GM21528 (cell line): ENCODE measurements around the gene GRIA1.
A peak's percentile ranks its signal among the peaks of the same experiment; 100 is the strongest.

ENCODE experiments used
- ATAC-seq: cut with Tn5 transposase; IDR thresholded peaks from one replicate; pipeline ENCODE4 v1.9.1; 2021; ENCODE audit warnings: mild to moderate bottlenecking, moderate library complexity; ENCODE audit not compliant: unreplicated experiment, low FRiP score

Gene GRIA1

DNA sequence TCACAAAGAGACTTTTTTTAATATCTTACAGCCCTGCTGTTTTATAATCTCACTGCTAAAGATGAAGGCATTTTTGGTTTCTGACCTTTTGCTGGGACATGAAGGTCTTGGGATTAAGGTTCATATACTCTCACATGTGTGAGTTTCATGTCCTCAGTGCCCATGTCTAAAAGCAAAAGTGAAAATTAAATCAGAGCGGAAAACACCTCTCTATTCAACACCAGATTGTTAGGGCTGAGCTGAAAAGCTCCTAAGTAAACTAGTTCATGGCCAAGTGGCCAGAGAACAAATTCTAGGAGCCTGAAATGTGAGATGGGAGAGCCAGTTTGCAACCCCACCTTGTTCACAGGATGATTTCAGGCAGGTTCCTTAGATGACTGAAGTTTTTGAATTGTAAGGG, 110.9 kb downstream of the GRIA1 start:
- peak; percentile 73 for ATAC-seq

DNA sequence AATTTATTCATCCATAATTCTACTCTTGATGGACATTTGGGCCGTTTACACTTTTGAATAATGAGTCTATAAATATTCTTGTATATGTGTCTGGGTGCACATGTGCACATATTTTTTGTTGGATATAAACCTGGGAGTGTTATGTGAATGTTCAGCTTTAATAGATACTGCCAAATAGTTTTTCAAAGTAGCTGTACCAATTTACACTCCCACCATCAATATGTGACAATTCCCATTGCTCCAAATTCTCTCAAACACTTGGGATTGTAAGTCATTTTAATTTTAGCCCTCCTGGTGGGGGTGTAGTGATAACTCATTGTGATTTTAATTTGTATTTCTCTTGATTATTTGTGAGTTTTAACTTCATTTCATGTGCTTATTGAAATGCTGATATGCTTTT, 114.9 kb downstream of the GRIA1 start:
- ATAC-seq, result no peak

DNA sequence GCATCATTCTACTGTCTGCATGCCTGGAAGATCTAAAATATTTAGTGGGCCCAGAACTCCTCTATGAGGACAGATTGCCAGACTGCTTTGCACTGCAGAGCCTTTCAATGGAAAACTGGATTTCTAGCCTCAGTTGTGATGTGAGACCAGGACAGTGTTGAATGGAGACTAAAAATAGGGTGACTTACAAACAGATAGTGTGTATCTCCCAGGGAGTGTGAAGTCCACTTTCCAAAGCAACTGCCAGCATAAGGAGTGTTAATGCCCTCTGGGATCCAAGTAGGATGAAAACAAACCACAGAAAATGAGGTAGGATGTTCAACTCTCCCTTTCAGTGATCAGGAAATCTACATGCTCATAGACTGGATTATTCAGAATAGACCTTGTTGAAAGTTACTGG, 119.5 kb downstream of the GRIA1 start:
- ATAC-seq, result no peak

DNA sequence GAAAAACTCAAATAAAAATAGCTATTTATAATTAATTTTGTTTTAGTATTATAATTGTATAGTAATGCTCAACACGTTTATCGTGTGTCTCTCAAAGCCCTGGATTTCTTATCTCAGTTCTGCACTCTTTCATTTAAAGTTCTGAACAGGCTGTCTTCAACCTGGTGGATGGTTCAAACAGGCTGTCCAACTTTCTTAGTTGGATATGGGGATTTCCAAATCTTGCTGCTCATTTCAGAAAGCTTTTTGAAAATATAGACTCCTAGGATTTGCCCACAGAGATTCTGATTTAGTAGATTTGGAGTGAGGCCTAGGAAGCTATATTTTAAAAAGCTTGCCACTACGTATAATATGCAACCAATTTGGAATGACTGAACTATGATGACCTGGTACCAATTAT, 120.3 kb downstream of the GRIA1 start:
- no peak for ATAC-seq

DNA sequence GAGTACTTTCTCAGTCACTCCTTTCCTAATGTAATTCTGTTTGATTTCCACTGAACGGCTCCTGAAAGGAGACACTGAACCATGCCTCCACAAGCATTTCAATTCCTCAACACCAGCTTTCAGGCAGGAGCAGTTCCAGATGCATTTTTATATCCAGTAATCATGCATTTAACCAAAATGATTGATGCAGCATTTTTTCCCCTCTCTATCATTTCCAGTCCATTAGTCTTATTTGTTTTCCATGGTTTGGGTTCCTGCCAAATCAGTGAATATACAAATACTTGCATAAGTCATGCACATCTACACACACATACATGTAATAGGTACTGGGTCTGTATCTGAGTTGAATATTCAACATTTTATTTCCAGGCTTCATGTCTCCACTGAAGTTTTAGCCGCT, 122.7 kb downstream of the GRIA1 start:
- ATAC-seq, result no peak

DNA sequence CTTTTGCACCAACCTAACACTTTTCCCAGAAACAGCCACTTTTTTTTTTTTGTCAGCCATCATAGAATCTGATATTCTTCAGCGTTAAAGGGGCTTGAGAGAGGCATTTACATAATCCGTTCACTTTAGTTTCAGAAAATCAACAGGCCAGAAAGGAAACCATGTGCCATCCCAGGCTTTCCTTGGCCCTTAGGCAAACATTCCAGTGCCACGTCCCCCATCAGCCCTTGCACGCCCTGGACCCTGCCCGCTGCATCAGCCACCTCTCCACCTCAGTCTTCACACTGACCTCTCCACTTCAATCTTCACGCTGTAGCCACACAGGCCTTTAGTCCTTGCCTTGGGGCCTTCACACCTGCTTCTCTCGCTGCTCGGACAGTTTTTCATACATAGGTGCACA, 123.2 kb downstream of the GRIA1 start:
- no peak for ATAC-seq

DNA sequence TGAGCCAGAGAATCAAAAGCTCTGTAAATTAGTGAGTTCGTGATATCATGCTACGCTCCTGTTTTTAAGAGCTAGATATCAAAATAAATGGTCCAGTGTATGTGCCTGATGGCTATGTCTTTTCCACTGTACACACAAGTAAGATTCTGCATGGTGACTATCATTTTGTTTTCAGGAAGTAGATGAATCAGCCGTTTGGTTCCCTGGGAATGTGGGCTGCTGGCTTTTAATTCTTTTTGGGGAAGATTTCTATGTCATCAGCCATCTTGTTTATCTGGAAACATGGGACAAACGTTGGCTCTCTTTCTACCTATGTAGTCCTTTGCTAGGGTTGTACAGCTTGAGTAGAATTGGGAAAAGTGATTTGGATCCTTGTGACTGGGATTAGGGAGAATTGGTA, 126.7 kb downstream of the GRIA1 start:
- ATAC-seq, result no peak

DNA sequence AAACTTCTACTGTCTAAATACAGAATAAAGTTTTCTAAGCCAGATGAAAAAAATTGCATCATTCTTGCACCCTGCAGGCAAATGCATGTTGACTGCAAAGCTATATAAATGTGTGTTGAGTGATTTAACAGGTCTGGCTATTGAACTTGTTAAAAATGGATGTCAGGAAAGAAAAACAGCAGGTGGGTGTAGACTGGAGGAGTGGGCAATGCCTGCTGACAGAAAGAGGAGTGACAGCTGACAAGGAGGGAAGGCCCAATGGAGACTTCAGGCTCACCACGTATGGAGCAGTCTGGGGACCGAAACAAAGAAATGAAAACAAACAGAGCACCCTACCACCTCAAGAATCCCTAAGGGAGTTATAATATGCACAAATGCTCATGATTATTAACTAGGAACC, 127.8 kb downstream of the GRIA1 start:
- ATAC-seq, result no peak

DNA sequence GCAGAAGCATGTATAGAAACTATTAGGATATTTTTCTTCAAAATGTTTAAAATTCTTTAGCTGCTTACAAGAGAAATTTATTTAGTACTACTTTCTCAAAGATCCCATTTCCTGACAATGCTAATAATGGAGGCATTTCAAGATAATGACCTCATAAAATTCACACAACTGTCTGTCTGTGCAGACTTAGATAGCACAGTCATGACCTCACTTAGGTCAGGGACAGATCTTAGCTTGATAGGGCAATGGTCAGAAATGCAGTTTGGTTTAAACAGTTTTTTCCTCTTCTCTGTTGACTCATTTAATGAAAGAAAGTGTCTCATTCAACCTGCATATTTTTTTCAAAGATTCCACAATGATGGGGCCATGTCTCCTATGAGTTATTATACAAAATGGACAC, 128.4 kb downstream of the GRIA1 start:
- ATAC-seq, result no peak

DNA sequence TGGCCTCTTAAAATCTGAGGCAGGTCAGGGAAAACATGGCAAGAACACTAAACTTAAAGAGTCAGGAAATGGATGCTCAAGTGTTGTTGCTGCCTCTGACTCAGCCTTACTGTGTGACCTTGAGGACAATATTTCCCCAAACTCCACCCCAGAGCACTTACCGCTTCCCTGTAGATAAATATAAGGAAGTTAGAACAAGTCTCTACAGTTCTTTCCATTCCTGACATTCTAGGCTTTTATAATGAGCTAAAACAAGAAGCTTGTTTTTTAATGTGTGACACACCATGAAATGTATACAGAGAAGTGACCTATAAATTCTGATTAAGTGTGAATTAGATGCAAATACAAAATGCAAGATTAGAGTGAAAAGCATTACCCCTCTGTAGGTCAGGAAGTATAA, 129.3 kb downstream of the GRIA1 start:
- no peak for ATAC-seq

DNA sequence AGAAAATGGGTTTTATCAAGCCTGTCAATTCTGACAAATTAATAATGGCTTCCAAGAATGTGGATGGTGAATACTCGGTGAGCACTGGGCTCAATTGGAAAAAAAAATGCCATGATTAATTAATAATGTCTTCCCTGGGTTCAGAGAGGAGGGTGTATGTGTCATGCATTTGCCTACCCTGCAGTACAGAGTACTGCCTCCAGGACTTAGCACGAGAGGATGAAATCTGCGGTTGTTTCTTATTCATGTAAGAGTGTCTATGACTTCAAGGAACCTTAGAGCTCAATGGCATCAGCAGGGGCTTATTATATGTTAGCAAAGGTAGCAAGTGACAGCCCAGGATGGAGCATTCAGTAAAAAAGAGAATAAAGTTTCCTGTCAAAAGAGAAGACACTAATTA, 132.7 kb downstream of the GRIA1 start:
- no peak for ATAC-seq

DNA sequence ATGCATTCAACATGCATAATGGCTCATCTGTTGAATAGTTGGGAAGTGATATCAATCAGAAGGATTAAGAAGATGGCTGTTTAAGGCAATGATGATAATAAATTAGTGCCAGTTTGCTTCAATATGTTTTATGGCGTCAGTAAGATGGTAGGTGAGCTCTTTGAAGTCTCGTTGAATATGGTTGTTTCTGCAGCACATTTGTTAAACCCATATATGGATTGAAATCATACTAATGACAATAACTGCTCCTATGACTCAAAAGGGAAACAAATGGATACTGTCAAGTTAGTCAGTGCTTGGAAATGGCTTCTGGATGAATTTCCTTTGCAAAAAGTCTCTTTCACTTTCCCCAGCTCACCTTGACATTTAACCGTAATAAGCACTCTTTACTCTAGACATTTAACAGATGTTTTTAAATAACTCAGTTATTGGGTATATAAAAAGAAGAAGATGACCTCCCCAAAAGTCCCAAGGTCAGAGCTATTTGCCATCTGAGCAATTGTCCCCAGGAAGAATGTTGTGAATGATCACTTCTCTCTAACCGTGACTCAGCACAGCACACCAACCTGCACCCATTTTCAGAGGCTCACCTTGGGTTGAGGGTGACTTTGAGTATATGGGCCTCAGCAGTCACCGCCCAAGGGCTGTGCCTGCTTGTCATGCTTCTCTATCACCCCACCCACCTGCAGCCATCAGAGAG, 133.4 kb downstream of the GRIA1 start:
- no peak for ATAC-seq

DNA sequence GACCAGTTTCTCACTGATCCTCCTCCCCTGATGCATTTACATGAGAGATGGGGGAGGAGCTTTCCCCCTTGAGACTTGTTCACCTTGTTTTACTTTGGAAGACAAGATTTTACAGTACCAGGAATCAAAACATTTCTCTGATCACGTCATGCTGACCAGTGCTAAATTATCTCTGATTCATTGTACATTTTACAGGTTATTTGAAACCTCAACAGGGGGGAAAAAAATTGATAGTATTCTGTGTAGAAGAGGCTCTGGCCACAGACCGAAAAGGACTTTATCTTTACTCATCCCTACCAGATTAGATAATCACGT, 133.9 kb downstream of the GRIA1 start:
- ATAC-seq, result no peak

DNA sequence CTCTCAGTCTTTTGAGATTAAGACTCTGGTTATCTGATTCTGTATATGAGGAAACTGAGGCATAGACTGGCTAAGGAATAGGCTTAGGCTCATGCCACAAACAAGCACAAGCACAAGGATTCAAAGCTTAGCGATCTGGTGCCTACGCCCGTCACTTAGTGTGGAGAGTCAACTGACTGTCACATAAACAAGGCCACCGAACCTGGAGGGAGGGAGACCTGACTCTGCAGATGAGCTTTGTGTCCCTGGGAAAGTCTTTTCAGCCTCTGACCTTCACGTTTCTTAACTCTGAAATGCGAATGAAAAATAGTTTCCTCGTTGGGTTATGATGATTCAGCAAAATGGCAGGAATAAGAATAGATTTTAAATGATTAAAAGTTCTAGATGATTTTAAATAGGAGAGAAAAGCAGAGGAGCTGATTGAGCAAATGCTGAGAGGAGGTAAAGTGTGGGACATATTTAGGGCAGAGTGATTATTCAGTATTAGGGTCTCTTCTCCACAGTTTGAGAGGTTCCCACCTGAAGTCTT, 135.4 kb downstream of the GRIA1 start:
- no peak for ATAC-seq

DNA sequence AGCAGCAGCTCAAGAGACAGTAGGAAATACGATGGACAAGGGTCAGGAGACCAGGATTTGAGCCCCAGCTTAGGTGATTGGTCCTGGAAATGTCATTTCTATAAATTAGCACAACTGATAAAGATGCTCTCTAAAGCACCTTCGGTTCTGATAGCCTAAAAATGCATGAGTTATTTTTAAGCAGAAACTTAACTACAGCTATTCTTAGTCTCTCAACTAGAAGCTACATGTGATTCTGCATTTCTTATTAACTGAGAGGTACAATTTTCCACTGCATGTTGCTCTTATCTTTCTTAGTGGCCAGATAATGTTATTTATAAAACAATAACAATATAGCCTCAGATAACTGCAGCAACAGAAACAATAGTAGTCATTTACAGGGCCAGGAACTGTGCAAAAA, 136.4 kb downstream of the GRIA1 start:
- ATAC-seq, result no peak

DNA sequence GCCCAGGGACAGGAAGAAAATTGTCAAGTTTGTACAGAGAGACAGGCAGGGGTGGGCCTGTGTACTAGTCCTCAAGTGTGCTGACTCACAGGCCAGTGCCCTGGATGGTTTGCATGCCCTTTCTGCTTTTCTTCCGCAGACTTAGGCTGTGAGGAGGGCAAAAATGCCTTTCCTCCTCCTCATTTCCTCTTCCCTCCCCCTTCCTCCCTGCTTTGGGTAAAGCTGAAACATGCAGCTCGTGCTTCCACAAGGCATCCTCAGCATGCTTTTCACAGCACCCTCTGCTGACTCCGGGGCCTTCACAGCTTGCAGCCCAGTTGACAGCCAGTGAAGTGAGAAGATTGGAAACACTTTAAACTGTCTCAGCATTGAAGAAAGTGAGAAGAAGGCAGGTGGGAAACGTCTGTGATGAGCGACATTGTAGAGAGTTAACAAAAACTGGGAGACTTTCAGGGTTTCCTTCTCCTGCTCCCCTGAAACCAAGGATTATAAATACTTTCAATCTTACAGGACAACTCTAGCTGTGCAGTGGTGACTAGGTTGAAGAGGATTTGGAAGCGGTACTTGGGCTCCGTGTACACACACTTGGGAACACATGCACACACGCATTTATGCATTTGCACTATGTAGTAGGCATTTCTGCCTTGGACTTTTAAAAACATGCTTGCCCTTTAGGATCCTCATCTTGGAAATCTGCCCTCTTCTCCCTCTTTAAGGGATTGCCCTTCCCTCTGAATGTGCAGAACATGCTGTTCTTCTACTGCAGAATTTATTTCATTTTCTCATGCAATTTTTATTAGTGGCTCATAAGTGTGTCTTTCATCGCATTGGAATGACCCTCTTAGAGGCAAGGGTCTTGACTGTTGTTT, 138.8 kb downstream of the GRIA1 start:
- ATAC-seq, result no peak

DNA sequence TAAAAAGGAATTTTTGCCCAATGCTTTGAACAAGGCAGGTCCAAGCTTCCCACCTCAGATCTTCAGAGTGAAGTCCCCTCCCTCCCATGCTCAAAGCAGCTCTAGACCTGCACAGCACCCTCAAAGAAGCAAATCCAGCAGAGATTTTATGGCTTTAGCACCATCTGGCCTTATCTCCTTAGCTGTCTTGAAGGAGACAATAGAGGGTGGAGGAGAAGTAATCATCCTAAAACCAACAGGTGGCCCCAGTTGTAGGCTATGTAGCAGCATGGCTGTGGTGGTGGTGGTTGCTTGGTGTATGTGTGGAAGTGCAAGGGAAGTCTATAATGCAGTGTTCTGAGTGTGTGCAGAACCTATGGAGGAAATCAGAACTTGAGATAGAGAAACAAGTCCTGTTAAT, 140.1 kb downstream of the GRIA1 start:
- no peak for ATAC-seq

DNA sequence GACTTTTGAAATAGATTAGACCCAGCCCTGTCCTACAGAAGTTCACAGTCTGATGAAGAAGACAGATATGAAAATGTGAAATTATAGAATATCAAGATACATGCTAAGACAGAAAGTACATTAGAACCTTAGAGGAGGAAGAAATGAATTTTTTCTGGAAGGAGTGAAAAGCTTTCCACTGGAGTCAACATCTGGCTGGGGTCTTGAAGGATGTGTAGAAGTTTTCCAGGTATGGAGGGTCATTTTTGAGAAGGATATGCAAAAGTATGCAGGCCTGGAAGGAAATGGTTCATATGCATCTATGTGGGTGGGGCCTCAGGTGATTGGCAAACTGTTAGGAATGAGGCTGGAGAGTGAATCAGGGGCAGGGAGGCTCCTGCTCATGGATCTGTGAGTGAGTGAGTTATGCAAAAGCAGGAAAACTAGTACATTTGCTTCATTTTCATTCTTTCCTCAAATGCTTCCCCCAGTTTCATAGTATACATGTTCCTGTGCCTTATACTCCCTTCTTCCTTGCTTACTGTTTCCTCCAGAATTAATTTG, 142.3 kb downstream of the GRIA1 start:
- no peak for ATAC-seq

DNA sequence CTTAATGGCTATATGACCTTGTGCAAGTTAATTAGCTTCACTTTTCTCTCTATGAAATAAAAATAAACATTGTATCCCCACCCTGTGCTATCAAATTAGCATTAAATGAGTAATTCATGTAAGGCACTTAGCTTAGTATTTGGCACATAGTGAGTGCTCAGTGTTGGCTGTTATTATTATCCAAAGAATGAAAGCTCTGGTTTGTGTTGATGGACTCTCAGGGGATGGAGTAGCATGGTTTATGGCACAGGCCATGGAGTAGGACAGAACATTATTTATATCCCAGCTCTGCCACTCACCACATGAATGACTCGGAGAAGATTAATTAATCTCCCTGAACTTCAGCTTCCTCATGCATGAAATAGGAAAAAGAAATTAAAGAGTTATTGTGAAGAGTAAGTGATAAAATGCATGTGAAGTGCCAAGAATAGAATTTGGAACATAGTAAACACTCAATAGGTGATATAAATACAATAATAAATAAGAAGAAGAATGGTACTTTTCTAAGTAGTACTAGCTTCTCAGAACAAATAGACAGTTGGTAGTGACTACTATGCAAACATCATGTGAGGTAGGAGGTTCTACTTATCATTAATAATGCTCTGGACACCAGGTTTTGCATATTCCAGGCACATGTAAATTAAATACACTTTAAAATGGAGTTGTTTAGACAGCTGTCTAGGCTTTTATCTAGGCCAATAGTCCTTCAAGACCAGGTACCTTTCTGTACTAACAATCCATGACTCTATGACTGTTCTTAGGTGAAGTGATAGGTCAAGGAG, 146.4 kb downstream of the GRIA1 start:
- no peak for ATAC-seq

DNA sequence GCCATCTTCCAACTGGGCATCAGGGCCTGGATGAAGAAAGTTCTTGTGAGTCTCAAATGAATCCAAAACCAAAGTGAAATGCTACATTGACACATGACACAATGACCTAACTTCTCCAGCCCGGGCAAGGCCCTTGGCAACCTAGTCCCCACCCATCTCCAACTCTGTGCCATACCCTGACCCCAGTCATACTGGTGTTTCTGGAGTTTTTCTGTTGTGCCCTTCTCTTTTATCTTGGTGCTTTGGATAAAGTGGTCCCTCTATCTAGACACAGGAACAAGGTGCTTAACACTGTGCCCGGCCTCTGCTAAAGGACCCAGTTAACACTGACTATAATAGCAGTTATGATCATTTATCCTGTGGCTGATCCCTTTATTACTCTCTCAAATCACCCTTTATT, 149.8 kb downstream of the GRIA1 start:
- no peak for ATAC-seq

DNA sequence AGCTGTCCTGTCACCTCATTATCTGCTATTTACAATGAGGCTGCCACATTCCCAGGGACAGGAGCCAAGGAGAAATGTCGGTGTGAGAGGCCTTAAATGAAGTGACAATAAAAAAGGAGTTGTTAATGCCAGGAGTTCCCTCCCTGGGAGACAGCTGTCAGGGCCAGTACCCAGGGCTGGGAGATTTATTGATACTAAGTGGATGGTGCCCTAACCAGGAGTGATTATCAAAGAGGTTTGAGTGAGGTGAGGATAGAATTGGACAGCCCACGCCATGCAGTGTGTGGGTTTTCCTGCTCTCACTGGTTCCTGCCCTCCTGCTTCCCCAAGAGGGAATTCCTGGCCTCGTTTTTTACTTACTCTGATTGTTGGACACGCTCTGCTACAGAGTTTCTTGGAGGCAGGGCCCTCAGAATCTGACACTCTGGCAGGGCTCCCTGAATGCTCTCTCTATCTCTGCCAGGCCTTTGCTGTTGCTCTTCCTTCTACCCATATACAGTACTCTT, 150.8 kb downstream of the GRIA1 start:
- ATAC-seq, result no peak
